ENCODE data around the gene SCAMP1.
A peak's percentile ranks its signal among the peaks of the same experiment; 100 is the strongest.

The SCAMP1 gene

DNA sequence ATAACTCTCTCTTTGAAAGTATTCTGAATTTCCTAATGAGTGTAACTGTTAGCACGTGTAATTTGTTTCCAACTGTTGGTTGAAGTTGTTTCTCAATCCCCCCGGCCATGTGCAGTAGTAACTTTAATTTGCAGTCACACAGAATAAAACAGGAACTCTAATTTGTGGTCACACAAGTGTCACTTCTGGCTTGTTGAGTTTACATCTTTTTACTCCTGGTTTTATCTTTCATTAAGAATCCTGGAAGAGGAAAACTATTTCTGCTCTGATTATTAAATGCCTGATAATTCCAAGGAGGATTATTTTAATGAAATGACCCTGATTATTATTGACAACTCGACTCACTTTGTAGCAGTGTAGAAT lies 1.2 kb downstream of the SCAMP1 start:
- DNase-seq (ENCODE audit: low read depth in 1 of 2, low spot score in 1 of 2): peak; percentile 41 to 70
- H3K4me3 ChIP-seq (replicated peaks; ENCODE audit: insufficient read depth, low read length): peak overlapping the region; percentile 81
- no peaks in the 10 kb centered on the region for H3K27me3 ChIP-seq (ENCODE audit: insufficient read depth, poor library complexity, severe bottlenecking)
- TF ChIP-seq, protein P1, sequence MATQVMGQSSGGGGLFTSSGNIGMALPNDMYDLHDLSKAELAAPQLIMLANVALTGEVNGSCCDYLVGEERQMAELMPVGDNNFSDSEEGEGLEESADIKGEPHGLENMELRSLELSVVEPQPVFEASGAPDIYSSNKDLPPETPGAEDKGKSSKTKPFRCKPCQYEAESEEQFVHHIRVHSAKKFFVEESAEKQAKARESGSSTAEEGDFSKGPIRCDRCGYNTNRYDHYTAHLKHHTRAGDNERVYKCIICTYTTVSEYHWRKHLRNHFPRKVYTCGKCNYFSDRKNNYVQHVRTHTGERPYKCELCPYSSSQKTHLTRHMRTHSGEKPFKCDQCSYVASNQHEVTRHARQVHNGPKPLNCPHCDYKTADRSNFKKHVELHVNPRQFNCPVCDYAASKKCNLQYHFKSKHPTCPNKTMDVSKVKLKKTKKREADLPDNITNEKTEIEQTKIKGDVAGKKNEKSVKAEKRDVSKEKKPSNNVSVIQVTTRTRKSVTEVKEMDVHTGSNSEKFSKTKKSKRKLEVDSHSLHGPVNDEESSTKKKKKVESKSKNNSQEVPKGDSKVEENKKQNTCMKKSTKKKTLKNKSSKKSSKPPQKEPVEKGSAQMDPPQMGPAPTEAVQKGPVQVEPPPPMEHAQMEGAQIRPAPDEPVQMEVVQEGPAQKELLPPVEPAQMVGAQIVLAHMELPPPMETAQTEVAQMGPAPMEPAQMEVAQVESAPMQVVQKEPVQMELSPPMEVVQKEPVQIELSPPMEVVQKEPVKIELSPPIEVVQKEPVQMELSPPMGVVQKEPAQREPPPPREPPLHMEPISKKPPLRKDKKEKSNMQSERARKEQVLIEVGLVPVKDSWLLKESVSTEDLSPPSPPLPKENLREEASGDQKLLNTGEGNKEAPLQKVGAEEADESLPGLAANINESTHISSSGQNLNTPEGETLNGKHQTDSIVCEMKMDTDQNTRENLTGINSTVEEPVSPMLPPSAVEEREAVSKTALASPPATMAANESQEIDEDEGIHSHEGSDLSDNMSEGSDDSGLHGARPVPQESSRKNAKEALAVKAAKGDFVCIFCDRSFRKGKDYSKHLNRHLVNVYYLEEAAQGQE (IDR thresholded peaks at IDR 0.05; ENCODE audit: insufficient replicate concordance, low read depth): no peak
- peak; percentile 83 for TF ChIP-seq SPI1 (IDR thresholded peaks at IDR 0.05; ENCODE audit: borderline replicate concordance, low read depth)
- no peak for TF ChIP-seq POLR2AphosphoS5 (IDR thresholded peaks at IDR 0.05; ENCODE audit: low read depth)
- H3K27ac ChIP-seq (replicated peaks): peak overlapping the region; percentile 97

DNA sequence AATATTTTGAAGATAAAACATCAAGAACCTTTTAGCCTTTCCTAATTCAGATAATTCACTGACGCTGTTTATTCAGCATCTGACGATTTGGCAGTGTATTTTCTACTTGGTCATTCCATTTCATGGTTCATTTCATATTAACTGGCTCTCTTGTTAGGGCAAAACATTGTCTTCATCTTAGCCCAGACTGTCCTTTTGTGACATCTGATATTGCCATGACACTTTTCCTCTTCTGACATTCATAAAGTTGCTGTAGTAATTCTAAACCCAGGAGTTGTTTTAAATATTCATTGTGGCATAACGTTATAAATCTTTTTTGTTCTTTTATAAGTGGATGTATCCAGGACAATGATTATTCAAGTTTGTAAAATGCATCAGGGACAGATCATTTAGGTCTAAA lies 1.8 kb downstream of the SCAMP1 start:
- no peak for DNase-seq (ENCODE audit: low read depth in 1 of 2, low spot score in 1 of 2)
- Histone ChIP-seq H3K4me3 (replicated peaks; ENCODE audit: insufficient read depth, low read length) (peak overlapping the region; percentile 81), H3K27ac (replicated peaks) (peak overlapping the region; percentile 97), H3K27me3 (ENCODE audit: insufficient read depth, poor library complexity, severe bottlenecking) (no peaks in the 10 kb centered on the region)
- TF ChIP-seq POLR2AphosphoS5 (IDR thresholded peaks at IDR 0.05; ENCODE audit: low read depth): no peak
- TF ChIP-seq SPI1 (IDR thresholded peaks at IDR 0.05; ENCODE audit: borderline replicate concordance, low read depth): no peak
- no peak for TF ChIP-seq GABPA (IDR thresholded peaks at IDR 0.05; ENCODE audit: low read depth)
- TF ChIP-seq, protein P1 (IDR thresholded peaks at IDR 0.05; ENCODE audit: insufficient replicate concordance, low read depth): no peak
- TF ChIP-seq, protein P2, sequence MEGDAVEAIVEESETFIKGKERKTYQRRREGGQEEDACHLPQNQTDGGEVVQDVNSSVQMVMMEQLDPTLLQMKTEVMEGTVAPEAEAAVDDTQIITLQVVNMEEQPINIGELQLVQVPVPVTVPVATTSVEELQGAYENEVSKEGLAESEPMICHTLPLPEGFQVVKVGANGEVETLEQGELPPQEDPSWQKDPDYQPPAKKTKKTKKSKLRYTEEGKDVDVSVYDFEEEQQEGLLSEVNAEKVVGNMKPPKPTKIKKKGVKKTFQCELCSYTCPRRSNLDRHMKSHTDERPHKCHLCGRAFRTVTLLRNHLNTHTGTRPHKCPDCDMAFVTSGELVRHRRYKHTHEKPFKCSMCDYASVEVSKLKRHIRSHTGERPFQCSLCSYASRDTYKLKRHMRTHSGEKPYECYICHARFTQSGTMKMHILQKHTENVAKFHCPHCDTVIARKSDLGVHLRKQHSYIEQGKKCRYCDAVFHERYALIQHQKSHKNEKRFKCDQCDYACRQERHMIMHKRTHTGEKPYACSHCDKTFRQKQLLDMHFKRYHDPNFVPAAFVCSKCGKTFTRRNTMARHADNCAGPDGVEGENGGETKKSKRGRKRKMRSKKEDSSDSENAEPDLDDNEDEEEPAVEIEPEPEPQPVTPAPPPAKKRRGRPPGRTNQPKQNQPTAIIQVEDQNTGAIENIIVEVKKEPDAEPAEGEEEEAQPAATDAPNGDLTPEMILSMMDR (IDR thresholded peaks at IDR 0.05; ENCODE audit: insufficient read depth, low read length): no peak

DNA sequence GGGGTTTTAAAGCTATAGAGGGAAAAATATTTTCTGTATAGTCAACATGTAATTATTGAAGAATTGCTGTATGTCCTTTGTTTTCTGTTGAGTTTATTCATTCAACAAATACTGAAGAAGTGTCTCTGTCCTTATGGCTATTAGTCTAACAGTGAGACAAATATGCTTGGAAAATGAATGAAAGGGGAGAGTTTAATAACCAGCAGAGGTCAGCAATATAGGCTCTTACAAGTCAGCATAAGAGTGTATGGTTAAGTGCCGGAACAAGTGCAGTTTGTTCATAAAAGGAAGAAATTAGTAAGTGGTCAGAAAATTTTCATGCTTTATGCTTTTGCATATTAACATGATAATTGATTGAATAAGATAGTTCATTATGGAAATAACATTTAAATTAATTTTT lies 3.6 kb downstream of the SCAMP1 start:
- no peak for TF ChIP-seq POLR2AphosphoS5 (IDR thresholded peaks at IDR 0.05; ENCODE audit: low read depth)
- TF ChIP-seq, protein P1 (IDR thresholded peaks at IDR 0.05; ENCODE audit: insufficient replicate concordance, low read depth): no peak
- TF ChIP-seq GABPA (IDR thresholded peaks at IDR 0.05; ENCODE audit: low read depth): no peak
- no peak for TF ChIP-seq SPI1 (IDR thresholded peaks at IDR 0.05; ENCODE audit: borderline replicate concordance, low read depth)
- TF ChIP-seq, protein P2 (IDR thresholded peaks at IDR 0.05; ENCODE audit: insufficient read depth, low read length): no peak
- Histone ChIP-seq H3K27me3 (ENCODE audit: insufficient read depth, poor library complexity, severe bottlenecking) (no peaks in the 10 kb centered on the region), H3K27ac (replicated peaks) (no peak overlapping the region), H3K4me3 (replicated peaks; ENCODE audit: insufficient read depth, low read length) (no peak overlapping the region)
- no peak for DNase-seq (ENCODE audit: low read depth in 1 of 2, low spot score in 1 of 2)
